H9 (cell line): ENCODE results near the gene PODNL1. TPM values are rescaled to one million over a fixed set of nuclear protein-coding genes. Genes with fewer than 3 reads are reported as not detected.

ENCODE experiments used
- DNase-seq: peaks from one replicate; pipeline ENCODE4 v3.0.0-alpha.2; 2017
- H2AFZ ChIP-seq: one replicate; pipeline ENCODE4 v1.6.1; 2013; ENCODE audit warnings: mild to moderate bottlenecking, low read length, control low read depth, moderate library complexity
- H2AK5ac ChIP-seq: 2 replicates; pipeline ENCODE4 v1.6.1; 2013; ENCODE audit warnings: low read length, control low read depth, mixed read lengths; ENCODE audit not compliant: insufficient read length
- H2BK120ac ChIP-seq: one replicate; pipeline ENCODE4 v1.6.1; 2013; ENCODE audit warnings: low read depth, mild to moderate bottlenecking, low read length, control low read depth, inconsistent platforms; ENCODE audit not compliant: poor library complexity, severe bottlenecking
- H2BK12ac ChIP-seq: 2 replicates; pipeline ENCODE4 v1.6.1; 2013; ENCODE audit warnings: low read length, control low read depth, mixed read lengths, low read depth; ENCODE audit not compliant: insufficient read length
- H2BK15ac ChIP-seq: 2 replicates; pipeline ENCODE4 v1.6.1; 2013; ENCODE audit warnings: low read depth, low read length, control low read depth
- H2BK20ac ChIP-seq: one replicate; pipeline ENCODE4 v1.6.1; 2013; ENCODE audit warnings: low read depth, mild to moderate bottlenecking, low read length, control low read depth, inconsistent platforms; ENCODE audit not compliant: poor library complexity, severe bottlenecking
- H2BK5ac ChIP-seq: 2 replicates; pipeline ENCODE4 v1.6.1; 2013; ENCODE audit warnings: low read length, control low read depth, mixed read lengths; ENCODE audit not compliant: insufficient read length
- H3K14ac ChIP-seq: 2 replicates; pipeline ENCODE4 v1.6.1; 2013; ENCODE audit warnings: low read length, control low read depth; ENCODE audit not compliant: insufficient read depth
- H3K18ac ChIP-seq: 2 replicates; pipeline ENCODE4 v1.6.1; 2013; ENCODE audit warnings: low read depth, mild to moderate bottlenecking, mixed read lengths, low read length, control low read depth; ENCODE audit not compliant: insufficient read length
- H3K23ac ChIP-seq: 2 replicates; pipeline ENCODE4 v1.6.1; 2013; ENCODE audit warnings: low read length, control low read depth, mixed read lengths, low read depth; ENCODE audit not compliant: insufficient read length
- H3K23me2 ChIP-seq: 2 replicates; pipeline ENCODE4 v1.6.1; 2013; ENCODE audit warnings: low read depth, mild to moderate bottlenecking, mixed read lengths, low read length, control low read depth; ENCODE audit not compliant: insufficient read length, poor library complexity, severe bottlenecking
- H3K27ac ChIP-seq: 2 replicates; pipeline ENCODE4 v1.5.1; 2013; ENCODE audit warnings: low read length, control low read depth, mixed read lengths, low read depth; ENCODE audit not compliant: insufficient read length
- H3K27me3 ChIP-seq: 2 replicates; pipeline ENCODE4 v1.6.1; 2013; ENCODE audit warnings: low read length, control low read depth, inconsistent platforms; ENCODE audit not compliant: insufficient read depth
- H3K4ac ChIP-seq: 2 replicates; pipeline ENCODE4 v1.6.1; 2013; ENCODE audit warnings: low read depth, mild to moderate bottlenecking, control low read depth, inconsistent platforms, low read length, moderate library complexity
- H3K4me1 ChIP-seq: 2 replicates; pipeline ENCODE4 v1.6.1; 2013; ENCODE audit warnings: low read length, control low read depth, inconsistent platforms; ENCODE audit not compliant: insufficient read depth
- H3K4me2 ChIP-seq: 2 replicates; pipeline ENCODE4 v1.6.1; 2013; ENCODE audit warnings: low read length, control low read depth, mixed read lengths; ENCODE audit not compliant: insufficient read length, insufficient read depth
- H3K56ac ChIP-seq: 2 replicates; pipeline ENCODE4 v1.6.1; 2013; ENCODE audit warnings: low read depth, mild to moderate bottlenecking, mixed read lengths, low read length, control low read depth; ENCODE audit not compliant: insufficient read length
- H3K79me1 ChIP-seq: 2 replicates; pipeline ENCODE4 v1.6.1; 2013; ENCODE audit warnings: low read depth, mild to moderate bottlenecking, moderate library complexity, low read length, control low read depth, inconsistent platforms; ENCODE audit not compliant: insufficient read depth, poor library complexity, severe bottlenecking
- H3K79me2 ChIP-seq: 2 replicates; pipeline ENCODE4 v1.6.1; 2013; ENCODE audit warnings: low read length, control low read depth, inconsistent platforms; ENCODE audit not compliant: insufficient read depth
- H3K9ac ChIP-seq: 2 replicates; pipeline ENCODE4 v1.6.1; 2013; ENCODE audit warnings: low read length, control low read depth, mixed read lengths; ENCODE audit not compliant: insufficient read length; ENCODE audit errors: extremely low read depth
- H3K9me3 ChIP-seq: one replicate; pipeline ENCODE4 v1.6.1; 2013; ENCODE audit warnings: low read depth, low read length, inconsistent platforms; ENCODE audit not compliant: control insufficient read depth
- H3T11ph ChIP-seq: one replicate; pipeline ENCODE4 v1.6.1; 2013; ENCODE audit warnings: mild to moderate bottlenecking, low read length, control low read depth, inconsistent platforms
- H4K20me1 ChIP-seq: one replicate; pipeline ENCODE4 v1.6.1; 2013; ENCODE audit not compliant: control insufficient read depth, insufficient read length, insufficient read depth
- H4K5ac ChIP-seq: 2 replicates; pipeline ENCODE4 v1.6.1; 2013; ENCODE audit warnings: low read depth, mild to moderate bottlenecking, mixed read lengths, low read length, control low read depth; ENCODE audit not compliant: insufficient read length
- H4K8ac ChIP-seq: replicated peaks from 2 replicates; pipeline ENCODE4 v1.6.1; 2013; ENCODE audit warnings: low read length, control low read depth, mixed read lengths, low read depth; ENCODE audit not compliant: insufficient read length
- H4K91ac ChIP-seq: 2 replicates; pipeline ENCODE4 v1.6.1; 2013; ENCODE audit warnings: low read depth, mild to moderate bottlenecking, moderate library complexity, mixed read lengths, low read length, control low read depth; ENCODE audit not compliant: insufficient read length
- H3K27ac Mint-ChIP-seq, 3 experiments: 2 replicates in 2 of 3; 3 replicates in 1 of 3; pipeline ENCODE4 v1.8.0; 2020 to 2021; ENCODE audit warnings: mixed read lengths in 3 of 3, mild to moderate bottlenecking in 1 of 3, moderate library complexity in 1 of 3
- H3K27me3 Mint-ChIP-seq: 2 replicates; pipeline ENCODE4 v1.8.0; 2021; ENCODE audit warnings: low read depth, mild to moderate bottlenecking, moderate library complexity, mixed read lengths
- H3K36me3 Mint-ChIP-seq, 3 experiments: 2 replicates in 2 of 3; 3 replicates in 1 of 3; pipeline ENCODE4 v1.8.0; 2020 to 2021; ENCODE audit warnings: low read depth in 3 of 3, mixed read lengths in 3 of 3; ENCODE audit not compliant: insufficient read depth in 1 of 3
- H3K4me1 Mint-ChIP-seq, 2 experiments: 2 replicates each; pipeline ENCODE4 v1.8.0; 2020; ENCODE audit warnings: mixed read lengths in 2 of 2
- H3K4me3 Mint-ChIP-seq, 2 experiments: 2 replicates in 1 of 2; 3 replicates in 1 of 2; pipeline ENCODE4 v1.8.0; 2020 to 2021; ENCODE audit warnings: mild to moderate bottlenecking in 2 of 2, mixed read lengths in 2 of 2, moderate library complexity in 1 of 2
- H3K9me3 Mint-ChIP-seq, 2 experiments: 2 replicates in 1 of 2; 3 replicates in 1 of 2; pipeline ENCODE4 v1.8.0; 2020; ENCODE audit warnings: mild to moderate bottlenecking in 2 of 2, mixed read lengths in 2 of 2, moderate library complexity in 1 of 2
- WGBS: extraction: QIAGEN DNeasy Blood & Tissue Kit; methylation state at CpG from one replicate; pipeline ENCODE4 v1.1.7; 2013; ENCODE audit warnings: missing lambda C conversion rate, low lambda C conversion rate, mixed read lengths; ENCODE audit not compliant: insufficient read length; ENCODE audit errors: extremely low coverage; 5-methylcytosine and 5-hydroxymethylcytosine counted together
- total RNA-seq: library from RNA; stranded (reverse); gene quantifications from 2 replicates; pipeline ENCODE4 v1.2.1, GENCODE V29; 2021
- TF ChIP-seq, protein P1 (sequence below): fragments of 200-600 bp; sonication (generic); conservative IDR thresholded peaks from 3 replicates; pipeline ENCODE4 v1.8.0; 2021; ENCODE audit warnings: antibody characterized with exemption, mild to moderate bottlenecking

Gene PODNL1
- total RNA-seq, 1 experiment from 2014 or later, result 0.68 TPM

DNA sequence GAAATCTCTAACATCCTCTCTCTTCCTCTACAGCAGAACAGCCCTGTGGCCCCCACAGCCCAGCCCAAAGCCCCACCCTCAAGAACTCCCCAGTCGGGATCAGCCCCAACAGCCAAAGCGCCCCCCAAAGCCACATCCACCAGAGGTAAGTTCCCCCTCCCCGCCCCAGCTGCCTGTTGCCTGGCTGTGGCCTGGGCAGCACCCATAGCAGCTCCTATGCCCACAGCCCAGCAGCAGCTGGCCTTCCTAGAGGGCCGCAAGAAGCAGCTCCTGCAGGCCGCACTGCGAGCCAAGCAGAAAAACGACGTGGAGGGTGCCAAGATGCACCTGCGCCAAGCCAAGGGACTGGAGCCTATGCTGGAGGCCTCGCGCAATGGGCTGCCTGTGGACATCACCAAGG, 17.7 kb downstream of the PODNL1 start:
- Mint-ChIP-seq H3K36me3 (peaks cover 41 to 83% (median 64%) of the 10 kb centered on the region in 3 experiments), H3K4me1 (no peaks in the 10 kb centered on the region), H3K4me3 (no peak overlapping the region), H3K27ac (no peak overlapping the region), H3K9me3 (peaks cover 8 to 12% of the 10 kb centered on the region in 2 experiments; a peak in 4 of 5 replicates), H3K27me3 (no peaks in the 10 kb centered on the region)
- Histone ChIP-seq H4K5ac (no peak overlapping the region), H2AFZ (no peak overlapping the region), H4K20me1 (no peaks in the 10 kb centered on the region), H2BK12ac (no peak overlapping the region), H2BK120ac (no peak overlapping the region), H2BK15ac (no peak overlapping the region), H3K79me1 (no peaks in the 10 kb centered on the region), H3K18ac (no peak overlapping the region), H2BK5ac (no peak overlapping the region), H3K4me2 (no peak overlapping the region), H3K79me2 (no peaks in the 10 kb centered on the region), H4K8ac (no peak overlapping the region), H3K27me3 (no peaks in the 10 kb centered on the region), H3K9me3 (peaks cover 6% of the 10 kb centered on the region), H3K56ac (no peak overlapping the region), H3K4ac (no peak overlapping the region), H2AK5ac (no peak overlapping the region), H3K9ac (no peak overlapping the region), H3K27ac (no peak overlapping the region), H3K23ac (no peak overlapping the region), H4K91ac (no peak overlapping the region), H3K4me1 (no peaks in the 10 kb centered on the region), H3T11ph (no peak overlapping the region), H3K23me2 (no peaks in the 10 kb centered on the region), H3K14ac (no peak overlapping the region), H2BK20ac (no peak overlapping the region)
- TF ChIP-seq, protein P1, sequence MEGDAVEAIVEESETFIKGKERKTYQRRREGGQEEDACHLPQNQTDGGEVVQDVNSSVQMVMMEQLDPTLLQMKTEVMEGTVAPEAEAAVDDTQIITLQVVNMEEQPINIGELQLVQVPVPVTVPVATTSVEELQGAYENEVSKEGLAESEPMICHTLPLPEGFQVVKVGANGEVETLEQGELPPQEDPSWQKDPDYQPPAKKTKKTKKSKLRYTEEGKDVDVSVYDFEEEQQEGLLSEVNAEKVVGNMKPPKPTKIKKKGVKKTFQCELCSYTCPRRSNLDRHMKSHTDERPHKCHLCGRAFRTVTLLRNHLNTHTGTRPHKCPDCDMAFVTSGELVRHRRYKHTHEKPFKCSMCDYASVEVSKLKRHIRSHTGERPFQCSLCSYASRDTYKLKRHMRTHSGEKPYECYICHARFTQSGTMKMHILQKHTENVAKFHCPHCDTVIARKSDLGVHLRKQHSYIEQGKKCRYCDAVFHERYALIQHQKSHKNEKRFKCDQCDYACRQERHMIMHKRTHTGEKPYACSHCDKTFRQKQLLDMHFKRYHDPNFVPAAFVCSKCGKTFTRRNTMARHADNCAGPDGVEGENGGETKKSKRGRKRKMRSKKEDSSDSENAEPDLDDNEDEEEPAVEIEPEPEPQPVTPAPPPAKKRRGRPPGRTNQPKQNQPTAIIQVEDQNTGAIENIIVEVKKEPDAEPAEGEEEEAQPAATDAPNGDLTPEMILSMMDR, result no peak
- DNase-seq, result no peak
- no CpG with 5 or more reads among the region's 11 CpGs for WGBS
